NCI-H2227 (cell line): Measurements from ENCODE around the gene GABRG3.
A peak's percentile ranks its signal among the peaks of the same experiment; 100 is the strongest.

Source experiments
- DNase-seq: peaks from one replicate; lab custom pipeline; 2025; ENCODE audit not compliant: unreplicated experiment; lab: John Stamatoyannopoulos, UW

GABRG3 gene

DNA sequence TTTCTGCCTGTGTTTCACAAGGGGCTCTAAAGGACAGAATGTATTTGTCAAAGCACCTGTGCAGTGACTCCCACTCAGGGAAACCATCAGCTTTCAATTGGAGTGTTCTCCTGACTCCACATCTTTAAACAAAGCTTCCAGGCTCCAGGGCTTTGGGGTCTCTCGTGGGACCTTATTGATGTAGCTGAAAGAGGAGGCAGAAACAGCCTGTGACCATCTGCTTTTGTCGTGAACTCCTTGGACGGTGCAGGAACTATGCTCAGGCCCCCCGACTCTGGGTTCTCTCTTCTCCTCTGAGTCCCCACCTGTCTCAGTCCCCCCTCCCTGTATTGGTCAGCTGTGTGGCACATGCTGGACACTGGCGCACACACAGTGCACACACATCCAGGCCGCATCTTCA, 486.8 kb downstream of the GABRG3 start:
- DNase-seq, result no peak

DNA sequence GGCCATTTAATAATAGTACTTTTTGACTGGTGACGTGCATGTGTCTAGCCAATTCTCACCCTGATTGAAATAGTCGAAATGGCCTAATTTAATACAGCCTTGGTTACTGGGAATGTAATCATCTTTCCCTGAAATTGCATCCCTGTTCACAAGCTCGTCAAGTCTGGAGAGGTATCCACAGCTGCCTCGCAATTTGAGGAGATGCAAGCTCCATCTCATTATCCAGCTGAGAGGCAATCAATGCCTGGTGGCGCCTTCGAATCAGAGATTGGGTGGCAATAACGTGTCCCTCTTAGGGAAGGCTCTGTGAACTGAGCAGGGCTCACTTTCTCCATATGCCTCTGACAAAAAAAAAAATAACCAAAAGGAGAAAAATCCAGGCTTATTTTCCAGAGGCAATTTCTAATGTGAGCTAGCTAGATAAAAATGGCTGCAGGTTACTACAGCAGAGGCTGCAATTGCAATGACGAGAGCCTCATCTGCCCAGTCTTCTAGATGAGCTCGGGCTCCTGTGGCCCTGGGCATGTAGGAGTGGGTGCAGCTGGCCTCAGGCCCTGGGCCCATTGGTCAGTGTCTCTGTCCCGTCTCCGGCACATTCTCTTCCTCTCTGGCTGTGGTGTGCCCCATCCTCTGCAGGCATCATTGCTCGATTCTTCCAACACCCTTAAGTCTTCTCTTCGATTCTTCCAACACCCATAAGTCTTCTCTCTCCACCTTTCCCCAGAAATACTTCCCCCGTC, 487.5 kb downstream of the GABRG3 start:
- DNase-seq, result no peak

DNA sequence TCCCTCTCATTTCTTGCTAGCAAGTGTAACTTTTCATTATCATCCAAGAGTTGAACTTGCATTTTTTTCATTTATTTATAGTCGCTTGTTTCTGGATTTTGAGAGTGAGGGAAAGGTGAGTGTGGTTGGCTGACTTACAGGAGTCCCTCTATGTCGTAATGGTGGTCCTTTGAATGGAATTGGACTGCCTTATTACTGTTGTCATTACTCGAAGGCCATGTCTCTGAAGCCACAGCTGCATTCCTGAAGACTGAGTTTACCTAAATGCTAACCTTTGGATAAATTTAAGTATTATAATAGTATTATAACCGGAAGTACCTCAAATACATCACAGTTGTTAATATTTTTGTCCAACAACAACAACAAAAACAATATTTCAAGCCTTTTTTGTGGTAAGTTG, 488.9 kb downstream of the GABRG3 start:
- no peak for DNase-seq

DNA sequence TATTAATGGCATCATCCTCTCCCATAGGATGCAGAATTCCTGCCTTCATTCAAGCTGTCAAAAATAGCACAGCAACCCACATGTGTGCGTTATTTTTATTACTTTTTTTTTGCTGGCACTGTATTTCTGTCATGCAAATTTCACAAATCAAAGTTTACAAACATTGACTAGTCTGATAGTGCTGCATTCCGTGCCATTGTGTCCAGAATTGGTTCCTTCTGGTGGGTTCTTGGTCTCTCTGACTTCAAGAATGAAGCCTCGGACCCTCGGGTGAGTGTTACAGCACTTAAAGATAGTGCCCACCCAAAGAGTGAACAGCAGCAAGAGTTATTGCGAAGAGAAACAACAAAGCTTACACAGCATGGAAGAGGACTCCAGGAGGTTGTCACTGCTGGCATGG, 490.2 kb downstream of the GABRG3 start:
- DNase-seq, result no peak

DNA sequence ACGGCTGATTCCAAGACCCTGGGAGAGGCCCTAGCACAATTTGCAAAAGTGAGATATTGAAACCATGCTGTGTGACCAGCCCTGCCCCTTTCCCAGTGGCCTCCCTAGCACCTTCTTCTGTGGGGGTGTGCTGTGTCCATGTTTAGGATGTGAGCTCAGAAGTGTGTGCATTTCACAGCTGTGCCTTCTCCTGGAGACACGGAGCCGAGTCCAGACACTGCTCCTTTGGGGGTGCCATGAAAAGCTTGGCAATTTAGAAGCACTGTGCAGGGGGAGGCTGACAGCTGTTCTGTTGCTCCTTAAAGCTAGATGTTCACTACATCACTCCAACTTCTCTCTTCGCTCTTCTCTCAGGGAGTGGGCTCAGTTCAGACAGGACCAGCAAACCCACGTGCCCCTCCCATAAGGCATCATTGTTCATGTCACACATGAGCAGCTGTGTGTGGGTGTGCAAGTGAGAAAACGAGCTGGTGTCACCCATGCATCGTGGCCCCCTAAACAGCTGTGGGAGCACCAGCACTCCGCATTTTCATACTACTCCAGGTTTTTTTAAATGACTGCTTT, 492.6 kb downstream of the GABRG3 start:
- DNase-seq, result no peak

DNA sequence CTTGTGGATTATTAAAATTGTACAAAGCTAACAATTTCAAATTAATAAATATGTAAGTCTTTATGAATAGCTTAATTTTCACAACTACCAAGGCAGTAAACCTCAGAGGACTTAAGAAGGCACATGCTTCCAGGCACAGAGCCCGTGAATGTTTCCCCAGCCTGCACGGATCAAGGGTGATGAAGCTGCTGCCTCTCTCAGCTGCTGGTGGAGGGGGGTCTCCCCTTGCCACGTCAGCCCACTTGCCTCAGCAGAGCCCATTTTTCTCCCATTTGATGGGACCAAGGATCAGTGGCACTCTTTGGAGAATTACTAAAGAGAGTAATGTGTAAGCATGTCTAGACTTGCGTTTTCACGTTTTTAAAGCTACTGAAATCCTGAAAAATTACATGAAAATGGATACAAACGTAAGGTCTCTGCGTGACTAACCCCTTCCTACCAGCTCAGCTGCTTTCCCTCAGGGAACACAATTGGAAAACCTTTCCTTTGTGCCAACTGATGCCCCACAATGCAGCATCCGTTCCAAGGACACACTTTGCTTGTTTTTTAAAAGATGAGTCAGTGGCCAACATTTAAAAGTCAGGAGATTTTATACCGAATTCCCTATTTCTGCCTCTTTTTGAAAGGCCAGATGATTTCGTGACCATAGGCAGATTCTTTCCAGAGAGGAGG, 494.1 kb downstream of the GABRG3 start:
- DNase-seq, result no peak

DNA sequence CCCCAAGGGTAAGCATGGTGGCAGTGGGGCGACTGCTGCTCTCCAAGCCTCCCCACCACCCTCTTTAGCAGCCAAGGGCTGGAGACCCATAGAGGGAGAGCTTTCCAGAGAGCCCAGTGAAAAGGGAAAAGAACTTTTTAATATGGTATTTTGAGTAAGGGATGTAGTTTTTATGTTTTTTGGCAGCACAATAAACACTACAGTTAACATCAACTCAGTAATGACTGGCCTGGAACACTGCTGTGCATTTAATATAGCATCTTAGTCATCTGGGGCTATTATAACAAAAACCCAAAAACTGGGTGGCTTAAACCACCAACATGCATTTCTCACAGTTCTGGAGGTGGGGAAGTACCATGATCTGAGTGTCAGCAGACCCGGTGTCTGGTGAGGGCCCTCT, 495.8 kb downstream of the GABRG3 start:
- no peak for DNase-seq

DNA sequence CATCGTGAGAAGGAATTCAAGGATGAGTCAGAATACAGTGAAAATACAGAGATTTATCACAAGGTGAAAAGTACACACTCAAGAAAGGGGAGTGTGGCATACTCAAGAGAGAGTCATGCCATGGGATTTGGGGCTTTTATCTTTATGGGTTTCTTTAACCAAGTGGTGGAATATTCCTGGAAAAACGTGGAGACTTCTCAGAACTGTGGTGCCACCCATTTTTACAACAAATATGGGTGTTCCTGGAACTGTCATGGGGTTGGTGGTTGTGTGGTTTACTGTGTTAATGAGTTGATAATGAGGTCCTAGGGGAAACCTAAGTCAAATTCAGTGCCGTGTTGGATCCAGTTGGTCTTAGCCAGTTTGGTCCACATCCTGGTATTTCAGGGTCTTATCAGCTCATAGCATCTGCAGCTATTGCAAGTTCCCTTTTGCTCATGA, 497.2 kb downstream of the GABRG3 start:
- DNase-seq, result no peak

DNA sequence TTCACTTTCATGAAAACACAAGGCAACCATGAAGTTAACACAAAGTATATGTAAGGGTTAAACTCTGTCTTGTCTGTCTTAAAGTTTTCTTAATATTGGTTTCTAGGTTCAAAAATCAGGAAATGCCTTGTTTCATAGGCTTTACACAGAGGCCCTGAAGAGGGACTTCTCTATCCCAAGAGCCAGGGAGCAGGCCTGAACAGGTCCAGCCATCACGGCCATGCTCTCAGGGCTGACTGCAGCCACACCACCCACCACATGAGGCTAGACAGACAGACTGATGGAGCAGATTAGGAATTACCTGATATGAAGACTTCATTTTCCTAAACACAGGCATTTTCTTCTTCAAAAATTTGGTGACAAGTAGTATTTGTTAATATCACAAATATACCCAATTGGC, 502.9 kb downstream of the GABRG3 start:
- DNase-seq, result no peak

DNA sequence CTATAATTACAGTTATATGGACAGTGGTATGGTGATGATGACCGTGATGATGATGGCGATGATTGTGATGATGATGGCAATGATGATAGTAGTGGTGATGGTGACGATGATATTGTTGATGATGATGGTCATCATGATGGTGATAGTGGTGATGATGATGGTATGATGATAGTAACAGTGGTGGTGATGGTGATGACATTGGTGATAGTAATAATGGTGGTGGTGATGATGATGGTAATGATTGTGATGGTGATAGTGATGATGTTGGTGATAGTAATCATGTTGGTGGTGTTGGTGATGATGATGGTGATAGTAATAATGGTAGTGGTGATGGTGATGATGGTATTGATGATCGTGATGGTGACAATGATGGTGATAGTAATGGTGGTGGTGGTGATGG, 504.4 kb downstream of the GABRG3 start:
- DNase-seq, result no peak

DNA sequence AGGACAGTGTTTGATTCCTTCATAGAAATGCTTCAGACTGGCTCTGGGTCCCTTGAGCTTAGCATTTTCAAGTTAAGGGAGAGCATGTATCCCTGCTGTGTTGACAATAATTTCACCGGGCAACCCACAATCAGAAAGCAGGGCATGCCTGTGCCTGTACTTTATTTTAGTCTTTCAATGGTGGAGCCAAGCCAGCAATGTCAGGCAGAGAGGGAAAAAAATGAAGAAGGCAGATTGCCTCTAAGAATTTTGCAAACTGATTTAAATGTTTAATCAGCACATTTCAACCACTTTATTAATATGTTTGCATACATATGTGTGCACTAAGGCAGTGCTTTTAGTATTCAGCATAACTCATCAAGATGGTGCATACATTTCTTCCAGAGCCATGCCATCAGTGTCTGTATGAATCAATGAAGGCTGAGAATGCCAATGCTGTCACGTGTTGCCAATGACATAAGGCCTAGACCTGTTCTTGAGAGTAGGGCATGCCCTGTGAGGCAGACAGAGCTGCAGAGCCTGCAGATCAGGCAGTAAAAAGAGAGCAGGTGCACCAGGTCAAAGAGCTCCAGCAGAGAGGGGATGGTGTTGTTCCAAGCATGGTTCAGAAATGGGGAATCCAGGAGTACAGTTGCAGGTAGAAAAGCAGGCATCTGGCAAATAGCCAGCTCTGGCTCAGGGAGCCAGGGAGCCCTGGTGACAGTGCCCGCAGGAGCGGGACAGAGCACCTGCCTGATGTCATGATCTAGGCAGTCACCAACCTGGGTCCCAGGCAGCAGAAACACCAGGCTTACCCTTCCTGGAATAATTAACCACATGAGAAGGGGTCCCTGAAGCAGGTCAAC, 508.5 kb downstream of the GABRG3 start:
- peak; percentile 23 for DNase-seq

DNA sequence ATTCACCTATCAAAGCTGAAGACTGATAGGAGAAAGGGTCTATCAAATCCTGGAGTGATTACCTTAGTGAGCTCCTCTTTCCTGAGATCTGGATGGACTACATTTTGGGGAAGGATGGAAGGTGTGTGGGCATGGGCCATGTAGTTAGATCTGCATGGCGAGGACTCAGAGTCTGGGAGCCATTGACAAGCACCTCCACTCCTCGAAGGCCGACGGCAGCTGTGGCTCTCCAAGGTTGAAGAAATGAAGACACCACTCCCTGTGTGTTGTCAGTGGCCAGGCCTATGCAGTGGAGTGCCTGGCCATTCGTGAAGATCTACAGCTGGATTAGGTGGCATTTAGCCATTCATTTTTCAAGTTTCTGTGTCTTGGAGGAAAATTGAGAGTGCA, 509.2 kb downstream of the GABRG3 start:
- no peak for DNase-seq

DNA sequence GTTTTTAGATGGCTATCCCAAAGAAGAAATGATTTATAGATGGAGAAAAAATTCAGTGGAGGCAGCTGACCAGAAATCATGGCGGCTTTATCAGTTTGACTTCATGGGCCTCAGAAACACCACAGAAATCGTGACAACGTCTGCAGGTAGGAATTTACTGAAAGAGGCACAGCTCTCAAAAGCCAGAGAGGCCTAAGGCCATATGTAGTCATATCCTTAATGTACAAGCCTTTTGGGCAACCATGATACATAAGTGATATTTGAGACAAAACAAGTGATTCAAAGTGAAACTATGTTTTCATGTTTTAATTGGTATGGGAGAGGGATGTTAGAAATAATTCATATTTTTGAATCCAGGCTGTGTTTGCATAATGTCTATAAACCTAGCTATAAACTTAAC, 509.7 kb downstream of the GABRG3 start:
- DNase-seq, result no peak

DNA sequence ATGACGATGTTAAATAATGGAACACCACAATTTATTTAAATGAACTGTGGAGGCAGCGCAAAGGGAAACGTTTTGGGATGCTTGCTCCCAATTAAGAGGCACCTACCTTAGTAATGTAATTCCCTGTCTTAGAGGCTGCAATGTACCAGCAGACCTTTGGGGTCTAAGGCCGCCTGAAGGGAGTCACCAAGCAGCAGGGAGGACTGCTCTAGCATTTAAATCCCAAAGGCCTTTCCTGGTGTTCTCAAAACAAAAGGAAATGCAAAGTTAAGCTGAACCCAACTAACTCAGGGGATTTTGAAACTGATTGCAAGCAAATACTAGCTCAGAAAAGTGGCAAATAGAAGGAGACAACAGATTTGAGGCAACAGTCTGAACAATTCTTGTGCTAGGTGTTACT, 510.8 kb downstream of the GABRG3 start:
- no peak for DNase-seq

DNA sequence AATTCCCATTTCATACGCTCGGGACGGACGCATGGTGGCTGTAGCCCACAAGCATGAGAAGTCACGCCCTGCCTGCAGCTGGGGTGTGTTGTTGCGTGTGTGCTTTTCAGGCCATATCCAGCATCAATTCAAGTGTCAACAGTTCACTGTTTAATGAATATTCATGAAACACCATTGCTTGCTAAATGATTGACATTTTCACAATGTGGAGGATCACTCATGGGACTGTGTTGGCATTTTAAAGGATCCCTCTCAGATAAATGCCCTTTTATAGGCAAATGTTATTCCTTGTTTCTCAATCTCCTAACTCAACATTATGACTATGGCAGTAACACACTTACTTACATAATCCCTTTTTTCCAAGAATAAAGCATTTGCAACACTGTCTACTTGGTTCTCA, 511.3 kb downstream of the GABRG3 start:
- DNase-seq, result no peak

DNA sequence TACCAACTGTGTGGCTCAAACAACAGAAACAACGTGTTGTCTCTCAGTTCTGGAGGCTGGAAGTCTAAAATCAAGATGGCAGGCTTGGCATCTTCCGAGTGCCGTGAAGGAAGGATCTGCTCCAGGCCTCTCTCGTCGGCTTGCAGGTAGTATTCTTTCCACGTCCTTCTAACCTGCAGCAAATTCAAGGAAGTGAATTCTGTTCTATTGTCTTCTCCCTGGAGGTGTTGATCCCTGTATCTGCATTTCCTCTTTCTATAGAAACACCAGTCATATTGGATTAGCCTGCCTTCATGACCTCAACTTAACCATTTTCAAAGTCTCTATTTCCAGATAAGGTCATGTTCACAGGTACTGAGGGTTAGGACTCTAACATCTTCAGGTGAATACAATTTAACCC, 512.1 kb downstream of the GABRG3 start:
- DNase-seq, result no peak

DNA sequence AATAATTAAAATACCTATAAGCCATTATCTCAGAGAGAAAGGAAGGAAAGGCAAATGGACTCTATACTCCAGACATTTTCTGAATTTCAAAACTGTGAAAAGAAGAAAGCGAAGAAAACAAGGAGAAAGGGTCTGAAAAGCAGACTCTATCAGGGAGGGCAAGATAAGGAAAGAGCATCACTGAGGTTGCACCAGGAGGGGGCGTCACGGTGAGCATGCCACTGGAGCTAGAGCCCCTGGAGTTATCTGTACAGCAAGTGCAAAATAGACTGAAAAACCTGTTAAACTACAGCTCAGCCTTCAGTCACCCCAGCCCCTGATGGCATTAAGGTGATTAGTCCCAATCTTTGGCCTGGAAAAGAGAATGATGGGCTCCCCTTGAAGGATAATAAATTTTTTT, 514.3 kb downstream of the GABRG3 start:
- no peak for DNase-seq

DNA sequence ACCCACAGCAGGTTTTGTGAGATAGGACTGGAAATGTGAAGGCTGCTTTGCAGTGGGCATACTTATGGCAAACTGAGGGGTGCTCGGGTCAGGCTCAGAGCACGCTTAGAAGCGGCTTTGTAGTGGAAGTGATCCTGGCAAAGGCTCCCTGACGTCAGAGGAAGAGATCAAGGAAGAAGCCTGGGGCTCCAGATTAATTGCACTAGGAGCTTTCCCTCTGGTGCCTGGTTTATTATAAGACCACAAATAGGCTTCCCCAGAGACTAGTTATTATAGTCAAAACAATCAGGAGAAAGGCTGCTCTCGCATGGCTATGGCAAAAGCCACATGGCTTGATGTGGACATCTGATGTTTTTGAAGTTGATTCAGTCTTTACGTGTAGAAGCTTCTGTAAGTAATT, 515.1 kb downstream of the GABRG3 start:
- no peak for DNase-seq

DNA sequence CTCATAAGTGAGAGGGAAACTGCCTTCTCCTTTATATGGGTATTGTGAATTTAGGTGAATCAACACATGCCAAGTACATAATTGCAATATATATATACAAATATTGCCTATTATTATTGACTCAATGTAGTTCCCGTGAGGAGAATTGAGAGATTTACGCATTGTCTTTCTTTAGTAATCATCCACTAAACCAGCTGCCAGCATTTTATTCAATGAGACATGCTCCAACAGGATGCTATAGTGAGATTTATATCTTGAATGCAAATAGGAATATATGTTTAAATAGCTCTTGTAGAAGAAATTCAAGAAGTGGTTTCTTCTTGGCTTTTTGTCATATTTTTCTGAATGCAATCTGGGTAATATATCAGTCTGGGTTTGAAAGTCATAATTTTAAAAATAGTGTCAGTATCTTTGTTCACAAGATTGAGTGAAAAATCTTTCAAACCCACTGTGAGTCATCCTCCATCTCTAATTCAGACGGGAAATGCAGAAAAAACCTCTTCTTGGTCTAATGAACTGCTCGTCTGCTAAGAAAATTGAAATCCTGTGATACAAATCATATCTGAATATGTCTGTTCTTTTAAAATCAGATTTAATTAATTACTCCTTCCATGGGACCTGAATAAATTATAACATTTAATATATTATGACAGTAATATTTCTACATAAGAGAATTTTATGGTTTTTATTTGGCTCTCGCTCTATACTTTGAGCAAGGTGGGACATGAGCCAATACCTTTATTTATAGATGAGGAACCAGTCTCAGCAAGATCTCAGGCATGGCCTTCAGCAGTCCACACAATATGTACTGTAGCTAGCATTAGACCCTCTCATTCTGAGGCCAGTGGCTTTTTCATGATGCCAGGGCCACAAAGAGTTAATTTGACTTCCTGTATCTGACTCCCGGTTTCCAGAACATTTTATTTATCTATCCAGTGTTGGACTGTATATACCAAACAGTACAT, 516.0 kb downstream of the GABRG3 start:
- no peak for DNase-seq

DNA sequence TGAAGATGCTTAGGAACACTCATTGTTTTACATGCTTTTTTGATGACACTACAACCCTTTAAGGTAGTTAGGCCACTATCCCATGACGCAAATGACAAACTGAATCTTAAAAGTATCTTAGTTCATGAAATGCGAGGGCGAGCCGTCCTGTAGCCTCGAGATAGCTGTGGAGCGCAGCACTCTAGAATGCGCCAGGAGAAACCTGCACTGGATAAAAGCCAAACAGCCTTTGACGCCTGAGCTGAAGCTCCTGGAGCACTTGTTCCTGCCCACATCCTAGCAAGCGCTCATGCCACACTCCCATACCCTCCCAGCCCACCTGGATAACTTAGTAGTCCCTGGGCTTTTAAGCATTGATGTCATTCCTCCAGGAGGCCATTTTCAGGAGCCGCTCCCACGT, 516.9 kb downstream of the GABRG3 start:
- DNase-seq, result no peak
